K562 (cell line): Measurements from ENCODE around the gene TRIM25. TPM values are rescaled to one million over a fixed set of nuclear protein-coding genes. Genes with fewer than 3 reads are reported as not detected.
A peak's percentile ranks its signal among the peaks of the same experiment; 100 is the strongest.

Experiments
- BCL6 ChIP-seq: fragments of 250-450 bp; sonication (Bioruptor Pico); IDR thresholded peaks from 2 replicates; pipeline ENCODE4 v1.4.0; 2020
- CCAR2 ChIP-seq: fragments of 200-400 bp; formaldehyde crosslinking; IDR thresholded peaks from 2 replicates; pipeline ENCODE4 v1.6.1; 2017; ENCODE audit warnings: mild to moderate bottlenecking, low read depth, low read length
- FOSL1 ChIP-seq: fragments of 200-800 bp; sonication (Bioruptor generic); conservative IDR thresholded peaks from 2 replicates; pipeline ENCODE4 v1.6.1; 2016; ENCODE audit warnings: missing genetic modification characterization, missing compliant biosample characterization
- FOXJ2 ChIP-seq: fragments of 200-800 bp; sonication (Bioruptor generic); IDR thresholded peaks from 2 replicates; pipeline ENCODE4 v1.6.1; 2016; ENCODE audit warnings: missing genetic modification characterization, missing compliant biosample characterization
- KLF16 ChIP-seq: IDR thresholded peaks from 2 replicates; pipeline ENCODE4 v1.6.1; 2016; ENCODE audit warnings: antibody characterized with exemption
- MTA3 ChIP-seq: fragments of 450-650 bp; formaldehyde crosslinking; IDR thresholded peaks from 2 replicates; pipeline ENCODE4 v1.6.1; 2017; ENCODE audit warnings: mild to moderate bottlenecking, borderline replicate concordance
- PML ChIP-seq: IDR thresholded peaks from 2 replicates; pipeline ENCODE4 v1.6.1; 2012; ENCODE audit warnings: low read length, inconsistent platforms
- RAD51 ChIP-seq: fragments of 450-650 bp; IDR thresholded peaks from 2 replicates; pipeline ENCODE4 v1.7.1; 2016; ENCODE audit warnings: low read depth, mild to moderate bottlenecking, borderline replicate concordance
- RB1 ChIP-seq: fragments of 450-650 bp; IDR thresholded peaks from 2 replicates; pipeline ENCODE4 v1.6.1; 2017; ENCODE audit warnings: low read depth, mild to moderate bottlenecking
- SAP30 ChIP-seq: fragments of 200-600 bp; sonication (generic); IDR thresholded peaks from 2 replicates; pipeline ENCODE4 v1.6.1; 2012; ENCODE audit warnings: borderline replicate concordance, low read depth, mild to moderate bottlenecking, moderate library complexity, low read length, control low read depth, inconsistent platforms; ENCODE audit not compliant: insufficient read depth, poor library complexity, severe bottlenecking
- SOX6 ChIP-seq: fragments of 450-650 bp; IDR thresholded peaks from 2 replicates; pipeline ENCODE4 v1.6.1; 2014; ENCODE audit warnings: mild to moderate bottlenecking
- TCF7 ChIP-seq: sonication (generic); IDR thresholded peaks from 2 replicates; pipeline ENCODE4 v1.6.1; 2016; ENCODE audit warnings: antibody characterized with exemption, borderline replicate concordance
- polyA plus RNA-seq, 8 experiments: library from polyadenylated mRNA; depleted of rRNA in 4 of 8; stranded (reverse) in 5 of 8; unstranded in 3 of 8; fragments of >200 nt; fragmentation: Nextera tagmentation in 2 of 8; fragmentation: Illumina TruSeq in 1 of 8; extraction: Ambion mirVana in 2 of 8; extraction: Trizol in 1 of 8; gene quantifications; 2 replicates each; pipeline versions ENCODE4 v1.2.1 to v1.2.3, GENCODE V29; 2011 to 2014; ENCODE audit warnings: inconsistent platforms in 1 of 8, missing spikeins in 1 of 8
- total RNA-seq, 7 experiments: library from RNA; depleted of rRNA in 6 of 7; stranded (reverse); fragments of >200 nt in 6 of 7; fragmentation: Illumina TruSeq in 2 of 7; extraction: Trizol in 2 of 7; gene quantifications; 2 replicates each; pipeline versions ENCODE4 v1.2.1 to v1.2.3, GENCODE V29; 2011 to 2021; ENCODE audit warnings: low replicate concordance in 1 of 7
- TF ChIP-seq, protein P1 (sequence below), 2 experiments: fragments of 450-650 bp; formaldehyde crosslinking in 1 of 2; IDR thresholded peaks; 2 replicates each; pipeline versions ENCODE4 v1.4.0 to v1.6.1; 2014 to 2020; ENCODE audit warnings: mild to moderate bottlenecking in 2 of 2, borderline replicate concordance in 1 of 2, low read depth in 1 of 2
- TF ChIP-seq, protein P2 (sequence below): fragments of 250-450 bp; sonication (Bioruptor Pico); IDR thresholded peaks from 2 replicates; pipeline ENCODE4 v1.4.0; 2020; ENCODE audit warnings: mild to moderate bottlenecking, moderate library complexity
- TF ChIP-seq, protein P3 (sequence below): sonication (generic); formaldehyde crosslinking; IDR thresholded peaks from 2 replicates; pipeline ENCODE4 v1.8.0; 2022; ENCODE audit warnings: mild to moderate bottlenecking, missing genetic modification reagents, borderline replicate concordance

Gene TRIM25
- total and polyA plus RNA-seq, 9 of the 15 experiments (the other 6 are each of a cell fraction or from before 2014, with no cell fraction given), result 5.9 to 49.5 (median 24.5) TPM

DNA sequence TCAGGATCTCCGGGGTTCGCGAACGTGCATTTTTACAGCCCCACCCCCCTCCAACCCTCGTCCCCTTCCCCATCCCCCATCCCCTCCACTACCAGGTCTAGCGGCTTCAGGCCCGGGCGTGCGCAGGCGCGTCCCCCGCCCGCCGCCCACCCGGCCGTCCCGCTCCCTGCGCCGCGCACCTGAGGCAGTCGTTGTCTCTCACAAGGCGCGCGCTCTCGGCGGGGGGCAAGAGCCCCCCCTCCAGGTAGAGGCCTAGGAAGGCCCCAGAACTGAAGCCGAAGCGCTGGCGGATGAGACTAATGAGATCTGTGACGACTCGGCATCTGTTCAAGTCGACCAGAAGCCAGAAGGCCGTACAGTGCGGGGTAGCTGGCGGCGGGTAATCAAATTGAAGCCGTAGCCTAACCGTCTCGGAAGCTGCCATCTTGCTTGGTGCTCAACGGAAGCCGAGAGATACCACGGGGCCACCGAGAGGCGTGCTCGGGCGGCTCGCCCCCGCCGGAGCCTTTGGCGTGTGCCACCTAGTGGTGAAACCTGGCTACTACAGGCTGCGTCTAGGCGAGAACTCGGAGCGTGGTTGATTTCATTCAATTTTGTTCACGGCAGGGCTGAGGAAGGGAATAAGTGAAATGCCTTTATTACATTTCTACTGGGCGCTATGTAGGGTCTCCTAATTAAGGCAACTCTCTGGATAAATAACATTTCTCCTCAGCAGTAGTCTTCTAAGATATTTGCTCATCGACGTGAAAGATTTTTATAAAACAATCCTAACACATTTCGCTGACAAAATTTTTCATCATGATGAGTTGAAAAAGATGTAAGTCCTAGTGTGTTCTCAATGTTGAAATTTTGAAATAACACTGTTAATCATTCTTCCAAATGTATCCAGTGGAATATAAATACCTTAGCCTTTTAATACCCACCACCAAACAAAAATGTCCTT lies 47.0 kb upstream of the TRIM25 start, which contains the start of gene COIL (continued):
- TF ChIP-seq, protein P1, sequence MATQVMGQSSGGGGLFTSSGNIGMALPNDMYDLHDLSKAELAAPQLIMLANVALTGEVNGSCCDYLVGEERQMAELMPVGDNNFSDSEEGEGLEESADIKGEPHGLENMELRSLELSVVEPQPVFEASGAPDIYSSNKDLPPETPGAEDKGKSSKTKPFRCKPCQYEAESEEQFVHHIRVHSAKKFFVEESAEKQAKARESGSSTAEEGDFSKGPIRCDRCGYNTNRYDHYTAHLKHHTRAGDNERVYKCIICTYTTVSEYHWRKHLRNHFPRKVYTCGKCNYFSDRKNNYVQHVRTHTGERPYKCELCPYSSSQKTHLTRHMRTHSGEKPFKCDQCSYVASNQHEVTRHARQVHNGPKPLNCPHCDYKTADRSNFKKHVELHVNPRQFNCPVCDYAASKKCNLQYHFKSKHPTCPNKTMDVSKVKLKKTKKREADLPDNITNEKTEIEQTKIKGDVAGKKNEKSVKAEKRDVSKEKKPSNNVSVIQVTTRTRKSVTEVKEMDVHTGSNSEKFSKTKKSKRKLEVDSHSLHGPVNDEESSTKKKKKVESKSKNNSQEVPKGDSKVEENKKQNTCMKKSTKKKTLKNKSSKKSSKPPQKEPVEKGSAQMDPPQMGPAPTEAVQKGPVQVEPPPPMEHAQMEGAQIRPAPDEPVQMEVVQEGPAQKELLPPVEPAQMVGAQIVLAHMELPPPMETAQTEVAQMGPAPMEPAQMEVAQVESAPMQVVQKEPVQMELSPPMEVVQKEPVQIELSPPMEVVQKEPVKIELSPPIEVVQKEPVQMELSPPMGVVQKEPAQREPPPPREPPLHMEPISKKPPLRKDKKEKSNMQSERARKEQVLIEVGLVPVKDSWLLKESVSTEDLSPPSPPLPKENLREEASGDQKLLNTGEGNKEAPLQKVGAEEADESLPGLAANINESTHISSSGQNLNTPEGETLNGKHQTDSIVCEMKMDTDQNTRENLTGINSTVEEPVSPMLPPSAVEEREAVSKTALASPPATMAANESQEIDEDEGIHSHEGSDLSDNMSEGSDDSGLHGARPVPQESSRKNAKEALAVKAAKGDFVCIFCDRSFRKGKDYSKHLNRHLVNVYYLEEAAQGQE (IDR thresholded peaks at IDR 0.05; ENCODE audit: borderline replicate concordance), result peak; percentile 68
- TF ChIP-seq, protein P1 (CRISPR knock-in tag; IDR thresholded peaks at IDR 0.05; ENCODE audit: low read depth), result no peak
- TF ChIP-seq, protein P2, sequence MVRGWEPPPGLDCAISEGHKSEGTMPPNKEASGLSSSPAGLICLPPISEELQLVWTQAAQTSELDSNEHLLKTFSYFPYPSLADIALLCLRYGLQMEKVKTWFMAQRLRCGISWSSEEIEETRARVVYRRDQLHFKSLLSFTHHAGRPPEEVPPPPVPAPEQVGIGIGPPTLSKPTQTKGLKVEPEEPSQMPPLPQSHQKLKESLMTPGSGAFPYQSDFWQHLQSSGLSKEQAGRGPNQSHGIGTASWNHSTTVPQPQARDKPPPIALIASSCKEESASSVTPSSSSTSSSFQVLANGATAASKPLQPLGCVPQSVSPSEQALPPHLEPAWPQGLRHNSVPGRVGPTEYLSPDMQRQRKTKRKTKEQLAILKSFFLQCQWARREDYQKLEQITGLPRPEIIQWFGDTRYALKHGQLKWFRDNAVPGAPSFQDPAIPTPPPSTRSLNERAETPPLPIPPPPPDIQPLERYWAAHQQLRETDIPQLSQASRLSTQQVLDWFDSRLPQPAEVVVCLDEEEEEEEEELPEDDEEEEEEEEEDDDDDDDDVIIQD (CRISPR knock-in tag), result no peak
- TF ChIP-seq RB1, result peak; percentile 74; the same call in 1 of the 2 replicates
- peak; percentile 84 for TF ChIP-seq KLF16
- peak; percentile 54; the same call in 1 of the 2 replicates for TF ChIP-seq RAD51
- TF ChIP-seq CCAR2, result no peak
- no peak for TF ChIP-seq BCL6
- TF ChIP-seq SAP30, result no peak
- TF ChIP-seq TCF7, result no peak
- TF ChIP-seq MTA3, result peak; percentile 97
- no peak for TF ChIP-seq FOXJ2 (tag)
- TF ChIP-seq FOSL1 (tag), result no peak
- peak; percentile 64 for TF ChIP-seq SOX6
- peak; percentile 53; the same call in 1 of the 2 replicates for TF ChIP-seq PML
- TF ChIP-seq, protein P3, sequence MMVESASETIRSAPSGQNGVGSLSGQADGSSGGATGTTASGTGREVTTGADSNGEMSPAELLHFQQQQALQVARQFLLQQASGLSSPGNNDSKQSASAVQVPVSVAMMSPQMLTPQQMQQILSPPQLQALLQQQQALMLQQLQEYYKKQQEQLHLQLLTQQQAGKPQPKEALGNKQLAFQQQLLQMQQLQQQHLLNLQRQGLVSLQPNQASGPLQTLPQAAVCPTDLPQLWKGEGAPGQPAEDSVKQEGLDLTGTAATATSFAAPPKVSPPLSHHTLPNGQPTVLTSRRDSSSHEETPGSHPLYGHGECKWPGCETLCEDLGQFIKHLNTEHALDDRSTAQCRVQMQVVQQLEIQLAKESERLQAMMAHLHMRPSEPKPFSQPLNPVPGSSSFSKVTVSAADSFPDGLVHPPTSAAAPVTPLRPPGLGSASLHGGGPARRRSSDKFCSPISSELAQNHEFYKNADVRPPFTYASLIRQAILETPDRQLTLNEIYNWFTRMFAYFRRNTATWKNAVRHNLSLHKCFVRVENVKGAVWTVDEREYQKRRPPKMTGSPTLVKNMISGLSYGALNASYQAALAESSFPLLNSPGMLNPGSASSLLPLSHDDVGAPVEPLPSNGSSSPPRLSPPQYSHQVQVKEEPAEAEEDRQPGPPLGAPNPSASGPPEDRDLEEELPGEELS (CRISPR knock-in tag), result no peak
